ENCODE data around the gene MYH15. TPM values are rescaled to one million over a fixed set of nuclear protein-coding genes. Genes with fewer than 3 reads are reported as not detected.

MYH15 gene
- total and polyA plus RNA-seq, 2 of the 8 experiments (the other 6 are each of a cell fraction or from before 2014, with no cell fraction given) = under 0.01 TPM; not detected in 1

DNA sequence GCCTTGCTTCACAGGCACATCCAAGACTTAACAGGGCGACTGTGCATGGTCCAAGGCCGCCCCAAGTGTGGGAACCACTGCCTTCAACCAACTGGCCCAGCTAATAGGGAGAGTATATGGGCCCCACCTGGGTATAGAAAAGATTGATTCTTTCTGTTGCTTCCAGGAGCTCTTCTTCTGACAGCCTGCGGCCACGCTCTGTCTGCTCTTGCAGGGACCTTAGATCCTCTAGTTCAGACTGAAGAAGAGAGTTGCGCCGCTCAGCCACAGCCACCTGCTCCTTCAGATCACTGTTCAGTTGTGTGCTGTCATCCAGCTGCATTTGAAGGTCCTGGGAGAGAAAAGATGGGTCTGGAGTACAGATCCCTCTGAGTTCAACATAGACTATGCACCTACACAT, 111.9 kb downstream of the MYH15 start:
- WGBS, 2 experiments (ENCODE audit: extremely low coverage in 1 of 2, insufficient coverage in 1 of 2, insufficient read length in 1 of 2, insufficient replicate concordance in 2 of 2, low coverage in 1 of 2, low lambda C conversion rate in 2 of 2, missing lambda C conversion rate in 1 of 2) = 86% methylated on average over 6 of the region's 6 CpGs; no CpG with 5 or more reads in 1 of the 2 experiments
- Histone ChIP-seq H3K36me3 (ENCODE audit: control insufficient read depth in 2 of 4, insufficient read depth in 4 of 4, low read length in 3 of 4) (no peaks in the 10 kb centered on the region), H3K23me2 (ENCODE audit: low read depth, low read length) (no peaks in the 10 kb centered on the region), H3K4me3 (ENCODE audit: extremely low read depth in 1 of 4, insufficient read depth in 2 of 4, low read depth in 3 of 4, low read length in 4 of 4) (no peak overlapping the region), H4K20me1 (replicated peaks in 1 of 2; ENCODE audit: control insufficient read depth in 1 of 2, insufficient read depth in 2 of 2, low read length in 2 of 2) (no peaks in the 10 kb centered on the region), H3K27me3 (replicated peaks in 1 of 4; ENCODE audit: control insufficient read depth in 3 of 4, extremely low read depth in 1 of 4, insufficient read depth in 3 of 4, low read length in 3 of 4) (no peaks in the 10 kb centered on the region), H2BK20ac (ENCODE audit: low read length) (no peak overlapping the region), H2AK5ac (ENCODE audit: low read depth, low read length) (no peak overlapping the region), H3K4ac (replicated peaks; ENCODE audit: insufficient read length, low read depth, low read length) (no peak overlapping the region), H3K4me1 (replicated peaks in 1 of 4; ENCODE audit: control insufficient read depth in 3 of 4, insufficient read depth in 4 of 4, low read length in 3 of 4) (peaks cover 0 to 6% (median 4%) of the 10 kb centered on the region in 4 experiments; a peak in 3 of 7 replicates), H2BK5ac (ENCODE audit: low read depth, low read length) (no peak overlapping the region), H2BK15ac (ENCODE audit: low read length) (no peak overlapping the region), H3K27ac (ENCODE audit: low read depth, low read length) (no peak overlapping the region), H3K14ac (ENCODE audit: insufficient read length) (no peak overlapping the region), H3K79me1 (ENCODE audit: low read depth, low read length) (no peaks in the 10 kb centered on the region), H3K18ac (ENCODE audit: extremely low read depth, low read length) (no peak overlapping the region), H2BK12ac (ENCODE audit: low read depth, low read length) (no peak overlapping the region), H3K23ac (ENCODE audit: insufficient read length) (no peak overlapping the region), H2AFZ (ENCODE audit: low read length) (no peak overlapping the region), H3K4me2 (ENCODE audit: insufficient read depth in 1 of 2, low read depth in 2 of 2, low read length in 2 of 2) (no peak overlapping the region), H4K5ac (ENCODE audit: insufficient read length, low read depth, low read length) (no peak overlapping the region), H4K8ac (ENCODE audit: extremely low read depth, insufficient read depth, low read length) (no peak overlapping the region), H3K9ac (replicated peaks in 1 of 4; ENCODE audit: extremely low read depth in 1 of 4, low read depth in 3 of 4, low read length in 3 of 4) (no peak overlapping the region), H3K9me3 (ENCODE audit: insufficient read depth in 2 of 2, low read depth in 1 of 2, low read length in 1 of 2) (no peaks in the 10 kb centered on the region), H3K56ac (replicated peaks; ENCODE audit: insufficient read length, low read depth, low read length) (no peak overlapping the region), H3K79me2 (ENCODE audit: control insufficient read depth in 1 of 2, insufficient read depth in 2 of 2, low read length in 2 of 2) (no peaks in the 10 kb centered on the region), H4K91ac (replicated peaks; ENCODE audit: insufficient read length, low read length) (no peak overlapping the region), H2BK120ac (replicated peaks; ENCODE audit: low read depth, low read length) (no peak overlapping the region)
- DNase-seq (ENCODE audit: low read depth in 1 of 2, low spot score in 2 of 2) (no peak), FAIRE-seq (no peak)
- TF ChIP-seq ASH2L (IDR thresholded peaks at IDR 0.05; ENCODE audit: low read length) (no peak), KDM1A (IDR thresholded peaks at IDR 0.05; ENCODE audit: borderline replicate concordance, low read length) (no peak), CTBP2 (IDR thresholded peaks at IDR 0.05; ENCODE audit: borderline replicate concordance, insufficient read depth, insufficient read length, low read length) (no peak), JUN (IDR thresholded peaks at IDR 0.05; ENCODE audit: low read depth, low read length) (no peak), KDM5A (IDR thresholded peaks at IDR 0.05; ENCODE audit: low read length) (no peak), YY1 (IDR thresholded peaks at IDR 0.05; ENCODE audit: low read depth, low read length) (no peak), E2F6 (IDR thresholded peaks at IDR 0.05) (no peak), JUND (IDR thresholded peaks at IDR 0.05; ENCODE audit: low read length) (no peak)
- ChIA-PET CTCF (ENCODE audit: partially characterized antibody) (interaction anchor here (0.9 to 1.3 kb wide), 3 partner anchors 9 to 108 kb away, joined by 3 read pairs; no protein-coding TSS in a partner anchor), POLR2A (ENCODE audit: partially characterized antibody) (no interaction called here)
